ENCODE data around the gene CACNB3.
A peak's percentile ranks its signal among the peaks of the same experiment; 100 is the strongest.

CACNB3 gene

GRCh38 chr12:48788854-48789775 lies 29.2 kb upstream of the CACNB3 start, which contains the start of gene ADCY6:
TSS of gene ADCY6 (minus strand) at chr12:48789089. CDS start at chr12:48783434, 5,655 bp downstream.
- DNase-seq: peak in 1 of 2 donors; percentile 15

- DNase-seq: no peak
Observed at GRCh38 chr12:48789858-48790326, 28.4 kb upstream of the CACNB3 start.

DNA sequence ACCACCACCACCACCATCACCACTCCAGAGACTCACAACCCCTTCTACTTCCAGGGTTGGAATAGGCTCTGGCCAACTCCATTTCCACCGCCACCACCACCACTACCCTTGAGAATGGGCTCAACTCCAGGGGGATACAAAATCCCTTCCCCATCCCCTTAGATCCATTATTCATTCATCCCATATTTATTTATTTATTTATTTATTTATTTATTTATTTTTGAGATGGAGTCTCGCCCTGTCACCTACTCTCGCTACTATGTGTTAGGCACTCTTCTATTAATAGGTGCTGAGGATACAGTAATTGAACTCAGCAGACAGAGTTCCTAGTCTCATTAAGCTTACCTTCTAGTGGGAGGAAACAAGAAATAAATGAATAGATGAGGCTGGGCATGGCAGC lies 24.6 kb upstream of the CACNB3 start:
- no peak for DNase-seq

GRCh38 chr12:48794870-48795269 lies 23.4 kb upstream of the CACNB3 start:
- DNase-seq: no peak

DNA sequence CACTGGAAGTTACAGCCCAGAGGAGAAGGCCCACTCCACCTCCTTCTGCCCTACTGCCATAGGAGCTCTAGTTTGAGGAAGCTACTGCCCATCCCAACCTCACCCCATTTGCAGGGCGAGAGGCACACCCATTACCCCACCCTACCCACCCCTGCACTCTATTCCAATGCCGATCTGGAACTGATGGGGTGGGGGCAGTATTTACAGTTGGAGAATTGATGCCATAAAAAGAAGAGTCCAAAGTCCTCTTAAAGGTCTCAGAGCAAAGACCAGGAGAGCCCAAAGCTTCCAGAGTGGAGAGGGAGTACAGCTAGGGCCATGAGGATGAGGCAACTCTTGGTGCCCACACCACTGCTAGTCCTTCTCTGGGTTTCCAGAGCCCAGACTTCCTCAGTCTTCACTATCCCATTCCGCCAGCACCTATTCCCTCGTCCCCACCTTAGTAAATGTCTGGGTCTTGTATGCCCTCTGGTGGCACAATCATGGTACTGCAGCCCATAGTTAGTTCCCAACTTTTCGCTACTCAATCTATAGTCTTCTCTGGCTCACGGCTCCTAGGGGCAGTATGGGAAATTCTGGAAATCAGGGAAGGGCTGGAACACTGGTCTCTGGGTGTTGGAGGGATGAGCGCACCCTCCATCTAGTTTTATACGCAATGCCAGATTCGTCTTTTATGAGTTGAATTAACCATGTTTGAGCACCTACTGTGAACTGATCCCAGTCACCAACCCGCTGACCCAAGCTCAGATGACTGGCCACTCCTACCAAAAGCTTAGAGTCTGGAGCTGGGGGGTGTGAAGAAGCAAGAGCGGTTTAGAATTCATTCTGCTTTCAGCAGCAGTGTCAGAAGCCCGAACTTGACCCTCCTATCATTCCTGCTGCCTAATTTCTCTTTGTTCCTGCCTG lies 22.5 kb upstream of the CACNB3 start:
- DNase-seq: peak; percentile 62 to 69

GRCh38 chr12:48796976-48797375 lies 21.3 kb upstream of the CACNB3 start:
- DNase-seq: no peak

DNA sequence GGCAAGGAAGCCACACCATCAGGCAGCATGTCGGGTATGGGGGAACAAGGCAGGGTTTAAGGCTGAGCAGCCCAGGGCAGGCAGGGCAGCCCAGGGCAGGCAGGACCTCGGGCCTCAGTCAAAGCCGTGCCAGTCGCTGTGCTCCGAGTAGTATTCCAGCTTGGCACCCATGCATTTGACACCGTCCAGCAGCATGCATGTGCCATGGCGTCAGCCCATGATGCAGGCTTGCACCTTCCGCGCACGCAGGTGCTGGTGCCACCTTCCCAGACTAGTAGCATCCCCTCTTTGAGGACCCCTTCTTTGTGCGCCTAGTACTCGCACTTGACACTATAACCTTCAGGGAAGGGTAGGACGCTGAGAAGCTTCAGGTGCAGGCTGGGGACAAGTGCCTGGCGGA lies 17.8 kb upstream of the CACNB3 start:
- DNase-seq: no peak

- DNase-seq: no peak
Observed at GRCh38 chr12:48800971-48801370, 17.3 kb upstream of the CACNB3 start.

DNA sequence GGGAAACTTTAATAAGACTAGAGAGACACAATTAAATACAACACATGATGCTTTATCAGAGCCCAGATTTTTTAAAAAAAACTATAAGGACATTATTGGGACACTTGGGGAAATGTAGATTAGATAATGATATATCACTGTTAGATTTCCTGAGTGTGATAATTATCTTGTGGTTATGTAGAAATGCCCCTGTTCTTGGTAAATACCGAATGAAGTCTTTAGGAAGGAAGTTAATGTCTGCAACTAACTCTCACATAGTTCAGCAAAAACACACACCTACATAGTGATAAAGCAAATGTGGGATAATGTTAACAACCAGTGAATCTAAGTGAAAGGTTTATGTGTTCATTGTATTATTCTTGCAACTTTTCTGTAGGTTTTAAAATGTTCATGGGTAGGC lies 14.6 kb upstream of the CACNB3 start:
- DNase-seq: no peak

DNA sequence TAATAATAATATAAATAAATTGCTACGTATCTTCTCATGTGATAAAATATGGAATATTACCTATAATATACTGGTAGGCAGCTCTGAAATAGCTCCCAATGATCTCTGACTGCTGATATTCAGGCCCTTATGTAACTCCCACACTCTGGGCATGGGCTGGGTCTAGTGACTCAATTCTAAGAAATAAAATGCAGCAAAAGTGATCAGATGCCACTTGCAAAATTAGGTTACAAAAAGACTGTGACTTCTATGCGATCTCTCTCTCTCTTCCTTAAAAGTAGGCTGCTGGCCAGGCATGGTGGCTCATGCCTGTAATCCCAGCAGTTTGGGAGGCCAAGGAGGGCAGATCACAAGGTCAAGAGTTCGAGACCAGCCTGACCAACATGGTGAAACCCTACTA lies 10.3 kb upstream of the CACNB3 start:
- DNase-seq: no peak

DNA sequence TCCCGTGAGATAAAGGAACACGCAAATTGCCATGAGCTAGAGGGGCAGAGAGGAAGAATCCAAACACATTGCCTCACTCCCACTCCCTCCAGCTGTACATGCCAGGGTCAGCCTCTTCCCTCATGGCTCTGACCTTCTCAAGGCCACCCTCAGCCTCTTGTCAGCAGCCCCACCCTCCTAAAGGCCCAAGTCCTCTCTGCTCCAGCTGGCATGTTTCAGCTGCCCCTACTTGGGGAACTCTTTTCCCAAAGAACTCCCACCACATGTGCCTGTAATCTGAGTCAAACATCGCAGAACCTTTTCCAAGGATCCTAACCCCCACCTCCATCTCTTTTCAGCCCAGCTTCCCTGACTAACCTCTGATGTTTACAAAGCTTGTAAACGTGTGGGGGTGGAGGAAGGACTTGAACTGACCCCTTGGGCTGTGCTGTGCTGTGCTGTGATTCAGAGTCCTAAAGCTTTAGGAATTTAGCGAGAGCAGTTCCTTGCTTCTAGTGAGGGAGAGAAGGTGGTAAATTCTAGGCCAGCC lies 7.3 kb upstream of the CACNB3 start:
- DNase-seq: no peak

- DNase-seq: no peak
Observed at GRCh38 chr12:48811437-48812090, 6.7 kb upstream of the CACNB3 start.

DNA sequence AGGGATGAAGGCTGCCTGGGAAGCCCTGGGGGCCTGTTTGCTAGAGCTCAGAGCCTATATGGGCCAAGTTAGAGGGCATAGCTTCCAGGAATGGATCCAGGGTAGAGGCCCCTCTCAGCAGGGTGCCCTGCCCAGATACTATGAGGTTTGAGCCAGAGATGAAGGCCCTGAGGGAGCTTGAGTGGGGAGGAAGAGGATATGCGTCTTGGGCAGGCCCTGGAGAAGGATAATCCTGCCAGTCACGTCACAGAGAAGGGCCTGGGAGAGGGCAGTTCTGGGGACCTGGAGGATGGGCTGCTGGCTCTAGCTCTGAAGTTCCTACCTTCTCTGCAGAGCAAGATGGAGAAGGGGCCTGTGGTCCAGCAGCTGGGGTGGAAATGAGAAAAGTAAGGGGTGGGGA lies 5.9 kb upstream of the CACNB3 start:
- DNase-seq: no peak

DNA sequence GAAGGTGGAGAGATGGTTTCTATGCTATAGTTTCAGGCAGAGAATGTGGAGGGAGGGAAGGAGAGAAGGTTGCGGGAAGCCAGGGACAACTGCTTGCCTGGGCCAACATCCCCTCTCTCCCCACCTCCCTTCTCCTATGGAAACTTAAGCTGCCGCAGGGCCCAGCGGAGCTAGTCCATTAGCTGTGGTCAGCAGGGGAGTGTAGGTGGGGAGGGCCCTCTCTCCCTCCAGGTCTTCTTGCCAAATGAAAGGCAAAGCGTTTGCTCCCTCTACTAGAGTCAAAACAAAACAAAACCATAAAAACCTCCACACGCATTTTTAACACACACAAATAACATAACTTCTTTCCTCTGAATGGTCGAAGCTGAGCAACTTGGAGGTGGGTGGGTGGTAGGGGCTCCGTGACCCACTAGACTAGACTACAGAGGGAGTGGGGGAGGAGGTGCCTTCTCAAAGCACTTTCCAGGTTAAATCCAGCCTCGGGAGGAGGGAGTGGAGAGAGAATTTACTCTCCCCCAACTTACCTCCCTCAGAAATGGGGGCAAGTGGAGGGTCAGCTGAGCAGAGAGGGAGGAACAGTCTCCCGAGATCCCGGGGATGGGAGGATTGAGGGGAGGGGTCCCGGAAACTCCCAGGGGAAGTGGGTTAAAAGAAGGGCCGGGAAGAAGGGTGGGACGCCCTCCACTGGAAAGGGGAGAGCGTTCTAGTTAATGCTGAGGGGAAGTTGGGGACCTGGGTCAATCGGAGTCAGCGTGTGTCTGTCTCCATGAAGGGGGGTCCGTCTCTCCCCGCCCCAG lies 4.6 kb upstream of the CACNB3 start:
- no peak for DNase-seq

DNA sequence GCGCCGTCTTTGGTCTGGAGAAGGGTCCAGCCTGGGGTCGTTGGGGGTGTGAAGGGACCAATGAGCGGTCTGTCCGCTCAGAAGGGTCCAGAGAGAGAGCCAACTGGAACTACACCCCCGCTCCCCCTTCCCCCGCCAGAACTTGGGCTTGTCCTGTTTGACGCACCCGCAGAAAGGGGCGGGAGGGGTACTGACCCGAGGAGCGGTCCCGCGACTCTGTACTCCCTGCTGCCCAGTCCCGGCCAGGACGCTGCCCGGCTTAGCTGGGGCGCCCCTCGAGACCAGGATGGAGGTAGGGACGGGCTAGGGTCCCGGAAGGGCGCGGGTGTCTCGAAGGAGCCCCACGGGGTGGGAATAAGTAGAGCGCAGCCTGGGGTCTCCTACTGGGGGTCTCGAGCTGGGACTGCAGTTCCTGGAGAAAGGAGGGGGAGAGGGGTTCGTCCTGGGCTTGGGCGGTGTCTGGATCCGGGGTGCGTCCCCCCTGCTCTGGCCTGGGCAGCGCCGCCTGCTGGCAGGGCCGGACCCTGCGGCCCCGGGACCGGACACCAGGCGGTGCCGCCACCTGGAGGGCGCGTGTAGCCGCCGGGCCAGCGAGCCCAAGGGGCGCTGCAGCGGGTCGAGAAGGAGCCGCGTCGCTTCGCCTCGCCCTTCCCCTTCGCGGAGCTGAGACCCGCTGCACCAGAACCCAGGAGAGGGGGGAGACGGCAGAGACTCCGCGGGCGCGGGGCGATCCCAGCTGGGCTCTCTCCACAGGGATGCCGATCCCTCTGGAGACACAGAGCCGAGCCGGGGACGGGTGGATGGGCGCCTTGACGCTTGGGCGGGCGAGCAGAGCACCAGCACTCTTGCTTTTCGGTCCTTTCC lies 3.8 kb upstream of the CACNB3 start:
- peak; percentile 82 to 87 for DNase-seq

GRCh38 chr12:48815126-48816110 lies 2.9 kb upstream of the CACNB3 start:
- peak; percentile 39 to 58 for DNase-seq

- DNase-seq: no peak
Observed at GRCh38 chr12:48816143-48816854, 2.0 kb upstream of the CACNB3 start.

DNA sequence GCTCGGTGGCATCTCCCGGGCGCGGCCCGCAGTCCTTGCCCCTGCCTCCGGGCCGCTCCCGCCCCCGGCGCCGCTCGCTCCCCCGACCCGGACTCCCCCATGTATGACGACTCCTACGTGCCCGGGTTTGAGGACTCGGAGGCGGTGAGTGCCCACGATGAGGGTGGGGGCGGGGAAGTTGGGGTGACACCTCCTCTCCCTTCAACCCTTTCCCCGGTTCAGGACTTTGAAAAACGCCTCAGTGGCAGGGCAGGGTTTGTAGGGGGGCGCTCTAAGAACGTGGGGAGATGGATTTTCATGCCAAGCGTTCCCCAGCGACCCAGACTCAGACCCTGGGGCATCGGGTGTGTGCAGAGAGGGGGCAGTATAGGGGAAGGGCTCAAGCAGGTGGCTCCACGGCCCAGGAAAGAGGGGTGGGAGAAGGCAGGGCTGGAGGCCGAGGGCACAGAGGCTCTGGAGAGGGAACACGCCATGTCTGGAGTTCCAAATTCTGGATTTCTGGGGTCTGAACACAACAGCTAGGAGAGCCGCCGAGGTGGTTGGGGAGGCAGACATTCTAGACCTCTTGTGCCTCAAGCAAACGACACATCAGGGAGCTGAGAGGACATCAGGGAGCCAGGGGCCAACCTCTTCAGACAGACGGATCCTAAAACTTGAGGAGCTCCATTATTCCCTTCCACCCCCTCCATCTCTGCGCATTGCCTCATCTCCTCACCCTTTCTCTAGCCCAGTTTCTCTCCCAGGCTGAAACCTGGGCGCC lies 715 bp downstream of the CACNB3 start:
- peak; percentile 28 to 41 for DNase-seq

All from stimulated activated CD4-positive, alpha-beta T cell treated with anti-CD3 and anti-CD28 coated beads, Interleukin-2, amount 100 ng/mL, for 24 hours (primary cell).